HL-60 (cell line): Measurements from ENCODE around the gene PLCB1.

Experiments
- DNase-seq, 2 experiments: peaks; one replicate each; pipeline ENCODE4 v3.0.0-alpha.2; 2010 to 2020; ENCODE audit warnings: low read depth in 1 of 2, low spot score in 1 of 2
- H3K27ac ChIP-seq: fragments of 250-450 bp; sonication (Bioruptor Pico); replicated peaks from 2 replicates; pipeline ENCODE4 v1.5.1; 2020; ENCODE audit warnings: mild to moderate bottlenecking, moderate library complexity
- H3K27me3 ChIP-seq: fragments of 250-450 bp; sonication (Bioruptor Pico); 2 replicates; pipeline ENCODE4 v1.5.1; 2021; ENCODE audit warnings: mild to moderate bottlenecking, moderate library complexity; ENCODE audit not compliant: insufficient read depth, poor library complexity, severe bottlenecking
- H3K4me3 ChIP-seq: replicated peaks from 2 replicates; pipeline ENCODE4 v1.5.1; 2011; ENCODE audit warnings: mild to moderate bottlenecking, control low read depth, low read length; ENCODE audit not compliant: insufficient read depth
- GABPA ChIP-seq: IDR thresholded peaks from 2 replicates; pipeline ENCODE4 v1.6.1; 2012; ENCODE audit warnings: low read depth
- POLR2AphosphoS5 ChIP-seq: IDR thresholded peaks from 2 replicates; pipeline ENCODE4 v1.6.1; 2012; ENCODE audit warnings: low read depth
- SPI1 ChIP-seq: IDR thresholded peaks from 2 replicates; pipeline ENCODE4 v1.6.1; 2012; ENCODE audit warnings: low read depth, mild to moderate bottlenecking, borderline replicate concordance
- TF ChIP-seq, protein P1 (sequence below): IDR thresholded peaks from 2 replicates; pipeline ENCODE4 v1.6.1; 2012; ENCODE audit warnings: low read depth; ENCODE audit not compliant: insufficient replicate concordance
- TF ChIP-seq, protein P2 (sequence below): IDR thresholded peaks from one replicate; pipeline ENCODE4 v1.5.1; 2011; ENCODE audit warnings: low read length, control low read depth, inconsistent platforms; ENCODE audit not compliant: insufficient read depth

The PLCB1 gene

GRCh38 chr20:8624616-8625015 lies 492.6 kb downstream of the PLCB1 start:
- no peak overlapping the region for H3K27ac ChIP-seq
- H3K27me3 ChIP-seq = no peaks in the 10 kb centered on the region
- H3K4me3 ChIP-seq = no peak overlapping the region
- DNase-seq = no peak
- TF ChIP-seq SPI1 = no peak
- TF ChIP-seq, protein P1, sequence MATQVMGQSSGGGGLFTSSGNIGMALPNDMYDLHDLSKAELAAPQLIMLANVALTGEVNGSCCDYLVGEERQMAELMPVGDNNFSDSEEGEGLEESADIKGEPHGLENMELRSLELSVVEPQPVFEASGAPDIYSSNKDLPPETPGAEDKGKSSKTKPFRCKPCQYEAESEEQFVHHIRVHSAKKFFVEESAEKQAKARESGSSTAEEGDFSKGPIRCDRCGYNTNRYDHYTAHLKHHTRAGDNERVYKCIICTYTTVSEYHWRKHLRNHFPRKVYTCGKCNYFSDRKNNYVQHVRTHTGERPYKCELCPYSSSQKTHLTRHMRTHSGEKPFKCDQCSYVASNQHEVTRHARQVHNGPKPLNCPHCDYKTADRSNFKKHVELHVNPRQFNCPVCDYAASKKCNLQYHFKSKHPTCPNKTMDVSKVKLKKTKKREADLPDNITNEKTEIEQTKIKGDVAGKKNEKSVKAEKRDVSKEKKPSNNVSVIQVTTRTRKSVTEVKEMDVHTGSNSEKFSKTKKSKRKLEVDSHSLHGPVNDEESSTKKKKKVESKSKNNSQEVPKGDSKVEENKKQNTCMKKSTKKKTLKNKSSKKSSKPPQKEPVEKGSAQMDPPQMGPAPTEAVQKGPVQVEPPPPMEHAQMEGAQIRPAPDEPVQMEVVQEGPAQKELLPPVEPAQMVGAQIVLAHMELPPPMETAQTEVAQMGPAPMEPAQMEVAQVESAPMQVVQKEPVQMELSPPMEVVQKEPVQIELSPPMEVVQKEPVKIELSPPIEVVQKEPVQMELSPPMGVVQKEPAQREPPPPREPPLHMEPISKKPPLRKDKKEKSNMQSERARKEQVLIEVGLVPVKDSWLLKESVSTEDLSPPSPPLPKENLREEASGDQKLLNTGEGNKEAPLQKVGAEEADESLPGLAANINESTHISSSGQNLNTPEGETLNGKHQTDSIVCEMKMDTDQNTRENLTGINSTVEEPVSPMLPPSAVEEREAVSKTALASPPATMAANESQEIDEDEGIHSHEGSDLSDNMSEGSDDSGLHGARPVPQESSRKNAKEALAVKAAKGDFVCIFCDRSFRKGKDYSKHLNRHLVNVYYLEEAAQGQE = no peak
- TF ChIP-seq POLR2AphosphoS5 = no peak
- TF ChIP-seq GABPA = no peak

DNA sequence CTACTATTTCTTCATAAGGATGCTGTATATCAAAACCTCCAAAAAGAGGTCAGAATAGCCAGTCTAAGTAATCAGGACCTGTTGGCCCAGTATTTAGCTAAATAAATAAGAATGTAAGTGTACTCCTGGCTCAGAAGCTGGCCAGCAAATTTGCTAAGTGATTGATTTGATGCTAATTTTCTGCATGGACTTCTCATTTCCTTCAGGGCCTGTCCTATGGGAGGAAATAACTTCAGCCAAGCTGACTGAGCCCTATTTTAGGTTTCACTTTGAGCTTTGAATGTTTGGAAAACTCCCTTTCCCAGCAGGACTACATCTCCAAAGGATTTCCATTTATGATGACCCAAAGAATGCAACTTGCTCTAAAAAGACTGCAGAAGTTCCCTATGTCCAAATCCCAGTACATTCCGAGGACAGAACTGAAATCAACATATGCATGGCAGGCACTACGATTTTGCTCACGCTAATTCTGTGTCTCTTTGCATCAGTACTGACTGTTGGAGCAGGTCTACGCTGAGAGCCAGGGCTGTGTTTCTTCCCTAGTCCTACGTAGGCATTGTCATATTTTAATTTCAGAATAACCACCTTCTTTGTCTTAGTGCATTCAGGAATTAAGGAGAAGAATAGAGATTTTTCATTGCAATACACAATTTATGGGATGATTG lies 495.4 kb downstream of the PLCB1 start:
- H3K4me3 ChIP-seq = no peak overlapping the region
- no peaks in the 10 kb centered on the region for H3K27me3 ChIP-seq
- no peak for TF ChIP-seq SPI1
- no peak for DNase-seq
- no peak overlapping the region for H3K27ac ChIP-seq

DNA sequence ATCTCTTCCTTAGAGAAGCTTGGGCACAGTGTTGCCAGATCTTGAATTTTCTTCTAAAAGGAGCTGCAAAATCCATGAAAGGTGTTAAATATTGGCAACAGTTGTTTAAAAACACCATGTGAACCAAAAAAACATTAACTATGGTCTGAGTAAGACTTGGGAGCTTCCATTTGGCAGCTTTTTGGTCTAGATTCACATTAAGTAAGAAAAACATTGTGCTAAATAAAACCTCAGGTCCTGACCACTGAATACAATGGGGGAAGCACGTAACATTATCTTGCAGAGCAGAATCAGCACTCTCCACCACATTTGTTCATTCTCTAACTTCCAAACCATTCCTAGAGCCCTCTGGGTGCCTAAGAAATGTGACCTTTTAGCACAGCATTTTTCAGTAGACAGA lies 499.2 kb downstream of the PLCB1 start:
- DNase-seq = no peak
- H3K27ac ChIP-seq = no peak overlapping the region
- H3K27me3 ChIP-seq = no peaks in the 10 kb centered on the region
- TF ChIP-seq, protein P2, sequence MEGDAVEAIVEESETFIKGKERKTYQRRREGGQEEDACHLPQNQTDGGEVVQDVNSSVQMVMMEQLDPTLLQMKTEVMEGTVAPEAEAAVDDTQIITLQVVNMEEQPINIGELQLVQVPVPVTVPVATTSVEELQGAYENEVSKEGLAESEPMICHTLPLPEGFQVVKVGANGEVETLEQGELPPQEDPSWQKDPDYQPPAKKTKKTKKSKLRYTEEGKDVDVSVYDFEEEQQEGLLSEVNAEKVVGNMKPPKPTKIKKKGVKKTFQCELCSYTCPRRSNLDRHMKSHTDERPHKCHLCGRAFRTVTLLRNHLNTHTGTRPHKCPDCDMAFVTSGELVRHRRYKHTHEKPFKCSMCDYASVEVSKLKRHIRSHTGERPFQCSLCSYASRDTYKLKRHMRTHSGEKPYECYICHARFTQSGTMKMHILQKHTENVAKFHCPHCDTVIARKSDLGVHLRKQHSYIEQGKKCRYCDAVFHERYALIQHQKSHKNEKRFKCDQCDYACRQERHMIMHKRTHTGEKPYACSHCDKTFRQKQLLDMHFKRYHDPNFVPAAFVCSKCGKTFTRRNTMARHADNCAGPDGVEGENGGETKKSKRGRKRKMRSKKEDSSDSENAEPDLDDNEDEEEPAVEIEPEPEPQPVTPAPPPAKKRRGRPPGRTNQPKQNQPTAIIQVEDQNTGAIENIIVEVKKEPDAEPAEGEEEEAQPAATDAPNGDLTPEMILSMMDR = no peak
- TF ChIP-seq SPI1 = no peak
- TF ChIP-seq, protein P1 = no peak
- H3K4me3 ChIP-seq = no peak overlapping the region

- Histone ChIP-seq H3K27ac (no peak overlapping the region), H3K27me3 (no peaks in the 10 kb centered on the region), H3K4me3 (no peak overlapping the region)
- TF ChIP-seq, protein P1 = no peak
- no peak for TF ChIP-seq POLR2AphosphoS5
- no peak for TF ChIP-seq SPI1
- TF ChIP-seq, protein P2 = no peak
- no peak for TF ChIP-seq GABPA
- no peak for DNase-seq
Observed at GRCh38 chr20:8633366-8633765, 501.3 kb downstream of the PLCB1 start.
